Measurements from ENCODE around the gene C20orf204.
"Not testable (repeated sequence)": the region's sequence is repeated elsewhere in the genome, so short reads cannot be mapped to it uniquely, and the experiment has no call there.

Gene C20orf204

GRCh38 chr20:64084685-64085152 lies 48.7 kb downstream of the C20orf204 start:
- DNase-seq: no peak

GRCh38 chr20:64086801-64087200 lies 50.8 kb downstream of the C20orf204 start:
- no peak for DNase-seq

GRCh38 chr20:64087226-64087825 lies 51.3 kb downstream of the C20orf204 start:
- DNase-seq: not testable (repeated sequence)

- not testable (repeated sequence) for DNase-seq
Measured at GRCh38 chr20:64088586-64088985, 52.6 kb downstream of the C20orf204 start.

All from GOT3 (cell line).